ENCODE data around the gene TMEM52. TPM values are rescaled to one million over a fixed set of nuclear protein-coding genes. Genes with fewer than 3 reads are reported as not detected.

The TMEM52 gene
- total and polyA plus RNA-seq, 2 of the 13 experiments (the other 11 are each of a cell fraction or from before 2014, with no cell fraction given): 13.2 to 18.7 TPM

- TF ChIP-seq, protein P1, sequence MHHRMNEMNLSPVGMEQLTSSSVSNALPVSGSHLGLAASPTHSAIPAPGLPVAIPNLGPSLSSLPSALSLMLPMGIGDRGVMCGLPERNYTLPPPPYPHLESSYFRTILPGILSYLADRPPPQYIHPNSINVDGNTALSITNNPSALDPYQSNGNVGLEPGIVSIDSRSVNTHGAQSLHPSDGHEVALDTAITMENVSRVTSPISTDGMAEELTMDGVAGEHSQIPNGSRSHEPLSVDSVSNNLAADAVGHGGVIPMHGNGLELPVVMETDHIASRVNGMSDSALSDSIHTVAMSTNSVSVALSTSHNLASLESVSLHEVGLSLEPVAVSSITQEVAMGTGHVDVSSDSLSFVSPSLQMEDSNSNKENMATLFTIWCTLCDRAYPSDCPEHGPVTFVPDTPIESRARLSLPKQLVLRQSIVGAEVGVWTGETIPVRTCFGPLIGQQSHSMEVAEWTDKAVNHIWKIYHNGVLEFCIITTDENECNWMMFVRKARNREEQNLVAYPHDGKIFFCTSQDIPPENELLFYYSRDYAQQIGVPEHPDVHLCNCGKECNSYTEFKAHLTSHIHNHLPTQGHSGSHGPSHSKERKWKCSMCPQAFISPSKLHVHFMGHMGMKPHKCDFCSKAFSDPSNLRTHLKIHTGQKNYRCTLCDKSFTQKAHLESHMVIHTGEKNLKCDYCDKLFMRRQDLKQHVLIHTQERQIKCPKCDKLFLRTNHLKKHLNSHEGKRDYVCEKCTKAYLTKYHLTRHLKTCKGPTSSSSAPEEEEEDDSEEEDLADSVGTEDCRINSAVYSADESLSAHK (CRISPR knock-in tag; IDR thresholded peaks at IDR 0.05; ENCODE audit: borderline replicate concordance): no peak
- TF ChIP-seq HOXA9 (CRISPR knock-in tag; IDR thresholded peaks at IDR 0.05; ENCODE audit: borderline replicate concordance) (no peak), ZNF552 (CRISPR knock-in tag; IDR thresholded peaks at IDR 0.05; ENCODE audit: borderline replicate concordance) (peak; percentile 81; the same call in 1 of the 2 replicates), ZNF343 (CRISPR knock-in tag; IDR thresholded peaks at IDR 0.05) (peak; percentile 29; the same call in 1 of the 2 replicates), ZNF136 (CRISPR knock-in tag; IDR thresholded peaks at IDR 0.05; ENCODE audit: low read depth) (no peak), ZFP90 (CRISPR knock-in tag; IDR thresholded peaks at IDR 0.05; ENCODE audit: borderline replicate concordance) (peak; percentile 59; the same call in 1 of the 2 replicates), ZNF891 (CRISPR knock-in tag; IDR thresholded peaks at IDR 0.05) (peak; percentile 35; the same call in 1 of the 2 replicates), ZFY (CRISPR knock-in tag; IDR thresholded peaks at IDR 0.05) (peak; percentile 94), FOXK2 (IDR thresholded peaks at IDR 0.05) (no peak), RFX1 (IDR thresholded peaks at IDR 0.05) (no peak), MED8 (CRISPR knock-in tag; IDR thresholded peaks at IDR 0.05; ENCODE audit: insufficient replicate concordance) (no peak), LRRFIP1 (CRISPR knock-in tag; conservative IDR thresholded peaks at IDR 0.05) (no peak), ZFAT (CRISPR knock-in tag; conservative IDR thresholded peaks at IDR 0.05) (no peak), ZNF292 (CRISPR knock-in tag; IDR thresholded peaks at IDR 0.05; ENCODE audit: borderline replicate concordance, low read depth) (no peak), TAF1 (CRISPR knock-in tag; IDR thresholded peaks at IDR 0.05) (peak; percentile 73), NFE2L2 (IDR thresholded peaks at IDR 0.05; ENCODE audit: low read length) (no peak), ZNF782 (CRISPR knock-in tag; IDR thresholded peaks at IDR 0.05; ENCODE audit: borderline replicate concordance) (no peak), TFAP4 (IDR thresholded peaks at IDR 0.05; ENCODE audit: borderline replicate concordance, low read depth) (no peak), ZNF546 (CRISPR knock-in tag; conservative IDR thresholded peaks at IDR 0.05) (peak; percentile 75; the same call in 1 of the 2 replicates), ZNF253 (CRISPR knock-in tag; IDR thresholded peaks at IDR 0.05; ENCODE audit: borderline replicate concordance) (no peak)
- TF ChIP-seq, protein P2, sequence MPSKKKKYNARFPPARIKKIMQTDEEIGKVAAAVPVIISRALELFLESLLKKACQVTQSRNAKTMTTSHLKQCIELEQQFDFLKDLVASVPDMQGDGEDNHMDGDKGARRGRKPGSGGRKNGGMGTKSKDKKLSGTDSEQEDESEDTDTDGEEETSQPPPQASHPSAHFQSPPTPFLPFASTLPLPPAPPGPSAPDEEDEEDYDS (CRISPR knock-in tag; IDR thresholded peaks at IDR 0.05): peak; percentile 17; the same call in 1 of the 2 replicates
- TF ChIP-seq, protein P3, sequence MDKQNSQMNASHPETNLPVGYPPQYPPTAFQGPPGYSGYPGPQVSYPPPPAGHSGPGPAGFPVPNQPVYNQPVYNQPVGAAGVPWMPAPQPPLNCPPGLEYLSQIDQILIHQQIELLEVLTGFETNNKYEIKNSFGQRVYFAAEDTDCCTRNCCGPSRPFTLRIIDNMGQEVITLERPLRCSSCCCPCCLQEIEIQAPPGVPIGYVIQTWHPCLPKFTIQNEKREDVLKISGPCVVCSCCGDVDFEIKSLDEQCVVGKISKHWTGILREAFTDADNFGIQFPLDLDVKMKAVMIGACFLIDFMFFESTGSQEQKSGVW (CRISPR knock-in tag; IDR thresholded peaks at IDR 0.05; ENCODE audit: borderline replicate concordance): no peak
Measured at GRCh38 chr1:1920608-1921458, 1.8 kb upstream of the TMEM52 start (continued).
